C4-2B (cell line): ENCODE data around the gene PIK3AP1.

Source experiments
- ZFX ChIP-seq: fragments of 450-650 bp; IDR thresholded peaks from 2 replicates; pipeline ENCODE4 v1.6.1; 2017
- TF ChIP-seq, protein P1 (sequence below): fragments of 450-650 bp; conservative IDR thresholded peaks from 2 replicates; pipeline ENCODE4 v1.5.1; 2017; ENCODE audit warnings: mild to moderate bottlenecking

DNA sequence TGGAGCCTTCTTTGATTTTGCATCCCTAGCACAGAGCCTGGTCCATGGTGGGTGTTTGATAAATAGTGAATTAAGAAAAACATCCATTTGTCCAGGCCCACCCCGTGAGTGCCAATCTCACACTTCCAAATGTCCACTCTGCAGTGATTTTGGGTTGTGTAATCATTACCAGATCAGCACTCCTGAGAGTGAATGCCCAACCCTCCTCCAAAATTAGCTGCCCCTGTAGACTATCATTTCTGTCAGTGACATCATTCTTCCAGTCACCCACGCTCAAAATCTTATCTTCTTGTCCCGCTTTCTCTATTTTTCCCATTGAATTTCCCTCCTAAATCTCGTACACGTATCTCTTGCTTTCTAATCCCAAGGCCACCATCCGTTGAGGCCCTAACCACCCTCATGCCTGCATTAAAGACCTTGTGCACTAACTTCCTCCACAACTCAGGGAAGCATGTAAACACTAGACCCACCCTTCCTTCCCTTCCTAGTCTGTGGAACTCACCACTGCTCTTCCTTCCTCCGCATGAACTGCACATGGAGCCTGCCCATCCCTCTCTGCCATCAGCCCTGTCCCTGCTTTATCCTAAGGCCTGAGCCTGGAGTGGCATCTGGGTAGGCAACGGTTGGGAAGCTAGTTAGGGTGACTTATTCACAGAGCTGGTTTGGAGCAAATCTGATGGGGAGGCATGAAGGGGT is 32.8 kb downstream of the PIK3AP1 start:
- no peak for TF ChIP-seq ZFX
- TF ChIP-seq, protein P1, sequence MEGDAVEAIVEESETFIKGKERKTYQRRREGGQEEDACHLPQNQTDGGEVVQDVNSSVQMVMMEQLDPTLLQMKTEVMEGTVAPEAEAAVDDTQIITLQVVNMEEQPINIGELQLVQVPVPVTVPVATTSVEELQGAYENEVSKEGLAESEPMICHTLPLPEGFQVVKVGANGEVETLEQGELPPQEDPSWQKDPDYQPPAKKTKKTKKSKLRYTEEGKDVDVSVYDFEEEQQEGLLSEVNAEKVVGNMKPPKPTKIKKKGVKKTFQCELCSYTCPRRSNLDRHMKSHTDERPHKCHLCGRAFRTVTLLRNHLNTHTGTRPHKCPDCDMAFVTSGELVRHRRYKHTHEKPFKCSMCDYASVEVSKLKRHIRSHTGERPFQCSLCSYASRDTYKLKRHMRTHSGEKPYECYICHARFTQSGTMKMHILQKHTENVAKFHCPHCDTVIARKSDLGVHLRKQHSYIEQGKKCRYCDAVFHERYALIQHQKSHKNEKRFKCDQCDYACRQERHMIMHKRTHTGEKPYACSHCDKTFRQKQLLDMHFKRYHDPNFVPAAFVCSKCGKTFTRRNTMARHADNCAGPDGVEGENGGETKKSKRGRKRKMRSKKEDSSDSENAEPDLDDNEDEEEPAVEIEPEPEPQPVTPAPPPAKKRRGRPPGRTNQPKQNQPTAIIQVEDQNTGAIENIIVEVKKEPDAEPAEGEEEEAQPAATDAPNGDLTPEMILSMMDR, result no peak
